Stomach (tissue), 9 donors: ENCODE data around the gene RNF208. TPM values are rescaled to one million over a fixed set of nuclear protein-coding genes. Genes with fewer than 3 reads are reported as not detected.
A peak's percentile ranks its signal among the peaks of the same experiment; 100 is the strongest.

Source experiments
- DNase-seq, 2 donors: peaks; one replicate each; pipeline versions ENCODE4 v3.0.0 to v3.0.0-alpha.2; 2013 to 2019
- H3K27ac ChIP-seq, 5 donors: fragments of 200-600 bp in 4 of 5; sonication (generic) in 4 of 5; one replicate each; pipeline ENCODE4 v1.5.1; 2013 to 2019; ENCODE audit warnings: mild to moderate bottlenecking in 1 of 5, moderate library complexity in 1 of 5
- H3K27me3 ChIP-seq, 3 donors: fragments of 200-600 bp; sonication (generic); one replicate each; pipeline ENCODE4 v1.5.1; 2017 to 2019; ENCODE audit warnings: mixed run types in 1 of 3
- H3K36me3 ChIP-seq, 4 donors: fragments of 200-600 bp; sonication (generic); 1 replicate in 3 of 4; 2 replicates in 1 of 4; pipeline ENCODE4 v1.5.1; 2016 to 2019
- H3K4me1 ChIP-seq, 4 donors: fragments of 200-600 bp; sonication (generic); one replicate each; pipeline ENCODE4 v1.5.1; 2016 to 2019
- H3K4me3 ChIP-seq, 4 donors: fragments of 200-600 bp; sonication (generic) in 3 of 4; one replicate each; pipeline ENCODE4 v1.5.1; 2016 to 2019; ENCODE audit warnings: mild to moderate bottlenecking in 1 of 4
- H3K9me3 ChIP-seq, 4 donors: fragments of 200-600 bp; sonication (generic); one replicate each; pipeline ENCODE4 v1.5.1; 2016 to 2019
- EP300 ChIP-seq: sonication (generic); formaldehyde crosslinking; IDR thresholded peaks from one replicate; pipeline ENCODE4 v1.6.1; 2017; ENCODE audit warnings: antibody characterized with exemption
- POLR2A ChIP-seq, 4 donors: fragments of 450-650 bp; IDR thresholded peaks; one replicate each; pipeline ENCODE4 v1.6.1; 2016; ENCODE audit warnings: antibody characterized with exemption in 4 of 4, control low read depth in 2 of 4, mild to moderate bottlenecking in 1 of 4, moderate library complexity in 1 of 4
- POLR2AphosphoS5 ChIP-seq, 3 donors: sonication (generic); formaldehyde crosslinking; IDR thresholded peaks; one replicate each; pipeline ENCODE4 v1.6.1; 2016; ENCODE audit warnings: antibody characterized with exemption in 3 of 3
- WGBS, 5 donors: extraction: QIAGEN DNeasy Blood & Tissue Kit in 3 of 5; methylation state at CpG; one replicate each; pipeline versions ENCODE4 v1.1.5 to v1.1.7; 2013 to 2018; 5-methylcytosine and 5-hydroxymethylcytosine counted together
- intact Hi-C: fragments of 100-400 bp; cut with DNase I; formaldehyde crosslinking; loops from one replicate; pipeline ENCODE4 v1.15.1; 2023; ENCODE audit warnings: low total_unique reads
- polyA plus RNA-seq, 3 donors: library from polyadenylated mRNA; stranded (reverse); fragments of 200-250 nt; gene quantifications; one replicate each; pipeline ENCODE4 v1.2.3, GENCODE V29; 2013
- total RNA-seq, 5 donors: library from RNA; depleted of rRNA; stranded (reverse); fragments of >200 nt; gene quantifications; one replicate each; pipeline versions ENCODE4 v1.1.0 to v1.2.3, GENCODE V29; 2014 to 2016
- TF ChIP-seq, protein P1 (sequence below), 7 experiments: fragments of 450-650 bp in 4 of 7; fragments of 200-600 bp in 3 of 7; sonication (generic) in 3 of 7; IDR thresholded peaks; one replicate each; pipeline ENCODE4 v1.5.1; 2016 to 2019; ENCODE audit warnings: antibody characterized with exemption in 7 of 7, control low read depth in 2 of 7, mild to moderate bottlenecking in 1 of 7
- donor health status: healthy with polysubstance abuse.
- donor health status: Bipolar disorder and iron deficiency.
- donor health status: healthy.

RNF208 gene
- total and polyA plus RNA-seq, 8 donors = 0.45 to 18.7 (median 11.8) TPM; not detected in 1

DNA sequence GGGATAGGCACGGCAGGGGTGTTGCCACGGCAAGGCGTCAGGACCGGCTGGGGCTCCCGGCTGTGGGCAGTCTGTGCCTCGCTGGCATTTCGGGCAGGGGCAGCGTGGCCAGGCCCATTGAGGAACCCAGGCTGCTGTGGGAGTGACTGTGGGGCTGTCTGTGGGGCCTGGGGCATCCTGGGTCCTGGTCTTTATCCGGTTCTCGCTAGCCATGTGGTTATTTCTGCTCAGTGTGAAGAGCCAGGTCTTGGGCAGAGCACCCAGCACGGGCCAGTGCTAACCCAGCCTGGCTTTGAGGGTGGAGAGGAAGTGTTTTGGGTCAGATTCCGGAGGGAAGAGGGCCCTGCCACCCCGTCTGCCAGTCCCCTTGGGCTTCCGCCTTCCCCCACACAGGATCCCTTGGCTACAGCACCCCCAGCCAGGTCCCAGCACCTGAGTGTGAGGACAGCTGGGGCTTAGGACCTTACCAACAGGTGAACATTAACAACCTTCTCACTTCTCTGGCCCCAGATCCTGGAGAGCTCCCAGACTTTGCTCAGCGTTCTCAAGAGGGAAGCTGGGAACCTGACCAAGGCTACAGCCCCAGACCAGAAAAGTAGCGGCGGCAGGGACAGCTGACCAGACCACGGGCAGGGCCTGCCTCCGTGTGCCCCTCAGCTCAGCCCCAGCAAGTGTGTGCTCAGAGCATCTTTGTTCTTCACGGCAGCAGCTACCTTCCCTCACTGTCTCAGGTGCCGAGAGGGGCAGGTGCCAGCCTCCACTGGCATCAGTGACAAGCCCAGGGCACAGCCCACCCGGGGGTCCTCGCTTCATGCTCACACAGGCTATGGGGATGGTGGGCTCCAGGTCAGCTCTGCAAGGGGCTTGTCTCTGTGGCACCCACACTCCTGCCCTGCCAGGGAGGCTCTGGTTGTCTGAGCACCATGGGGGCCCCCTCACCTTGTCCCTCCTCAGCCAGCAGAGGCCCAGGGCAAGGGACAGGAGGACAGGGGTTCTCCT is 32.4 kb downstream of the RNF208 start:
- H3K4me3 ChIP-seq = peak overlapping the region; percentile 95 to 99 (median 97)
- TF ChIP-seq EP300 = no peak
- TF ChIP-seq, protein P1, sequence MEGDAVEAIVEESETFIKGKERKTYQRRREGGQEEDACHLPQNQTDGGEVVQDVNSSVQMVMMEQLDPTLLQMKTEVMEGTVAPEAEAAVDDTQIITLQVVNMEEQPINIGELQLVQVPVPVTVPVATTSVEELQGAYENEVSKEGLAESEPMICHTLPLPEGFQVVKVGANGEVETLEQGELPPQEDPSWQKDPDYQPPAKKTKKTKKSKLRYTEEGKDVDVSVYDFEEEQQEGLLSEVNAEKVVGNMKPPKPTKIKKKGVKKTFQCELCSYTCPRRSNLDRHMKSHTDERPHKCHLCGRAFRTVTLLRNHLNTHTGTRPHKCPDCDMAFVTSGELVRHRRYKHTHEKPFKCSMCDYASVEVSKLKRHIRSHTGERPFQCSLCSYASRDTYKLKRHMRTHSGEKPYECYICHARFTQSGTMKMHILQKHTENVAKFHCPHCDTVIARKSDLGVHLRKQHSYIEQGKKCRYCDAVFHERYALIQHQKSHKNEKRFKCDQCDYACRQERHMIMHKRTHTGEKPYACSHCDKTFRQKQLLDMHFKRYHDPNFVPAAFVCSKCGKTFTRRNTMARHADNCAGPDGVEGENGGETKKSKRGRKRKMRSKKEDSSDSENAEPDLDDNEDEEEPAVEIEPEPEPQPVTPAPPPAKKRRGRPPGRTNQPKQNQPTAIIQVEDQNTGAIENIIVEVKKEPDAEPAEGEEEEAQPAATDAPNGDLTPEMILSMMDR (IDR thresholded peaks at IDR 0.05) = no peak
- no peak for TF ChIP-seq POLR2A (IDR thresholded peaks at IDR 0.05)
- TF ChIP-seq POLR2AphosphoS5 (IDR thresholded peaks at IDR 0.05) = no peak
- peaks cover 27 to 58% (median 54%) of the 10 kb centered on the region in 4 donors for H3K36me3 ChIP-seq
- peaks cover 44 to 90% (median 84%) of the 10 kb centered on the region in 4 donors for H3K4me1 ChIP-seq
- WGBS, 5 donors = 10 to 47% (median 19%) methylated on average over 10 to 23 of the region's 23 CpGs
- intact Hi-C loops = loop anchor here (10.0 kb wide), 2 partner anchors 45 to 75 kb away; partner anchors contain the start of genes DPP7 and SLC34A3
- no peaks in the 10 kb centered on the region for H3K27me3 ChIP-seq
- peak in 1 of 2 donors; percentile 51 for DNase-seq
- H3K27ac ChIP-seq = peak overlapping the region; percentile 96 to 97 (median 96)
- no peaks in the 10 kb centered on the region for H3K9me3 ChIP-seq

DNA sequence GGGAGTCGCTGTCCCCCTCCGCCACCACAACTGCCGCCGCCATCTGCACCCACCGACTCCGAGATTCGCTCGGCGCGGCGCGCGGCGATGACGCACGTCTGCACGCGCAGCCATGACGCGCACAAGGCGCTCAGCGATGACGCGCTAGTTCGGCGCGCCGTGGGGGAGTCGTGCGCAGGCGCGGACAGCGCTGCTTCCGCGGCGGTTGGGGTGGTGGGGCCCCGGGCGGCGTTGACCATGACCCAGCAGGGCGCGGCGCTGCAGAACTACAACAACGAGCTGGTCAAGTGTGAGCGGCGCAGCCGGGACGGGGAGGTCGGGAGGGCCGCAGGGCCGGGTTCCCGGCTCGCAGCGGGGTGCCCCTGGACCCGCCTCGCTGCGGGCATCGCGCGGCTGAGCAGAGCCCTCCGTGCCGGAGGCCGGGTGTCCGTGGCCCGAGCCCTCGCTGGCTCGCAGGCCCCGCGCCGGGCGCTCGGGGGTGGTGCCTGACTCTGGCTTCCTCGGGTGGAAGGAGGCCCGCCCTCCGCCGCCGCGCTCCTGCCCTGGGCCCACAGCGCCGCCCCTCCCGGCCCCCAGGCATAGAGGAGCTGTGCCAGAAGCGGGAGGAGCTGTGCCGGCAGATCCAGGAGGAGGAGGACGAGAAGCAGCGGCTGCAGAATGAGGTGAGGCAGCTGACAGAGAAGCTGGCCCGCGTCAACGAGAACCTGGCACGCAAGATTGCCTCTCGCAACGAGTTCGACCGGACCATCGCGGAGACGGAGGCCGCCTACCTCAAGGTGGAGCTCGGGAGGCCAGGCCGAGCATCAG is 33.3 kb downstream of the RNF208 start, which contains the start of the genes ANAPC2 and SSNA1:
Gene ANAPC2 (minus strand): TSS at position 71 of the 807 bp plus-strand sequence. CDS start 28 bp downstream, at position 43.
Gene SSNA1 (plus strand): TSS at position 187 of the 807 bp plus-strand sequence. CDS start 51 bp downstream, at position 238.
- Histone ChIP-seq H3K4me1 (peaks cover 35 to 83% (median 77%) of the 10 kb centered on the region in 4 donors), H3K4me3 (peak within 1 kb of the TSS; percentile 95 to 99 (median 97)), H3K27me3 (no peaks in the 10 kb centered on the region), H3K36me3 (peaks cover 36 to 67% (median 63%) of the 10 kb centered on the region in 4 donors), H3K27ac (peak within 1 kb of the TSS; percentile 96 to 97 (median 96)), H3K9me3 (no peaks in the 10 kb centered on the region)
- TF ChIP-seq EP300 = no peak
- TF ChIP-seq, protein P1 (IDR thresholded peaks at IDR 0.05) = peak in 3 of 7 experiments; percentile 6 to 48 (median 31)
- TF ChIP-seq POLR2A (IDR thresholded peaks at IDR 0.05) = peak in 2 of 4 donors; percentile 56
- TF ChIP-seq POLR2AphosphoS5 (IDR thresholded peaks at IDR 0.05) = peak; percentile 97 to 99 (median 99)
- DNase-seq = peak; percentile 95 to 98
- 0 to 1% (median 0%) methylated on average over 39 to 98 of the region's 98 CpGs for WGBS, 5 donors
- intact Hi-C loops = loop anchor here (10.0 kb wide), 2 partner anchors 46 to 74 kb away; partner anchors contain the start of genes DPP7 and SLC34A3

DNA sequence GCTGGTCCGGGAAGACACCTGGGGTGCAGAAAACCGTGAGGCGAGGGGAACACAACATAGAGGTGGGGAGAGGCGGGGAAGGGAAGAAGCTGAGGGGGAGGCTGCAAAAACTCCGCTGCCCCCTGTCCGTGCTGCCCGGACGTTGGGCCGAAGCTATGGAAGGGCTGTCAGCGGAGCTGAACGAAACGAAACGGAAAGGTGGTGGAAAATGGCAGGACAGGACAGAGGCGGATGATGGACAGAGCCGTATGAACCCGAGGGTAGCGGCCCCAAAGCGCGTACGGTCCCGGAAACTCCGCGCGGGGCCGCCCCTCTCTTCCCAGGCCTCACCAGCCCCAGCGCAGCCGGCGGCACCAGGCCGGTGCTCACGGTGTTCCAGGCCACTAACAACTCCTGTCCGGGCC is 34.0 kb downstream of the RNF208 start:
- Histone ChIP-seq H3K27me3 (no peaks in the 10 kb centered on the region), H3K9me3 (no peaks in the 10 kb centered on the region), H3K4me3 (peak overlapping the region; percentile 95 to 99 (median 97)), H3K36me3 (peaks cover 42 to 73% (median 69%) of the 10 kb centered on the region in 4 donors), H3K4me1 (peaks cover 35 to 77% (median 71%) of the 10 kb centered on the region in 4 donors), H3K27ac (peak overlapping the region; percentile 96 to 97 (median 96))
- DNase-seq = no peak
- WGBS, 5 donors = 0 to 1% (median 1%) methylated on average over 30 to 31 of the region's 31 CpGs
- intact Hi-C loops = loop anchor here (10.0 kb wide), 2 partner anchors 47 to 73 kb away; partner anchors contain the start of genes DPP7 and SLC34A3
- TF ChIP-seq EP300 (no peak), POLR2AphosphoS5 (IDR thresholded peaks at IDR 0.05) (no peak), POLR2A (IDR thresholded peaks at IDR 0.05) (no peak)
- TF ChIP-seq, protein P1 (IDR thresholded peaks at IDR 0.05) = no peak
